DMS79 (cell line): ENCODE results near the gene GREM1.

ENCODE experiments used
- DNase-seq: peaks from one replicate; lab custom pipeline; 2025; lab: John Stamatoyannopoulos, UW

GREM1 gene

GRCh38 chr15:32784581-32784980 lies 66.8 kb downstream of the GREM1 start:
- DNase-seq: no peak

GRCh38 chr15:32786906-32787305 lies 69.1 kb downstream of the GREM1 start:
- DNase-seq: no peak

- no peak for DNase-seq
These were observed 70.1 kb downstream of the GREM1 start for GRCh38 chr15:32787949-32788348.

GRCh38 chr15:32790352-32790999 lies 72.7 kb downstream of the GREM1 start:
- no peak for DNase-seq

- DNase-seq: no peak
These were observed 74.6 kb downstream of the GREM1 start for GRCh38 chr15:32792436-32792835.
